Fibroblast of villous mesenchyme (primary cell): ENCODE results near the gene PDAP1. TPM values are rescaled to one million over a fixed set of nuclear protein-coding genes. Genes with fewer than 3 reads are reported as not detected.

Experiments
- DNase-seq: peaks from one replicate; pipeline ENCODE4 v3.0.0-alpha.2; 2010; ENCODE audit warnings: low read depth
- H3K4me3 ChIP-seq: 2 replicates; pipeline ENCODE4 v1.5.1; 2011; ENCODE audit warnings: low read depth, mild to moderate bottlenecking, low read length
- total RNA-seq: library from RNA; depleted of rRNA; stranded (reverse); fragments of >200 nt; gene quantifications from 2 replicates; pipeline ENCODE4 v1.2.3, GENCODE V29; 2012
- TF ChIP-seq, protein P1 (sequence below): IDR thresholded peaks from 2 replicates; pipeline ENCODE4 v1.5.1; 2012; ENCODE audit warnings: low read depth, mild to moderate bottlenecking, low read length; ENCODE audit not compliant: insufficient read depth

PDAP1 gene
- total RNA-seq, 1 donor: 34.5 TPM

DNA sequence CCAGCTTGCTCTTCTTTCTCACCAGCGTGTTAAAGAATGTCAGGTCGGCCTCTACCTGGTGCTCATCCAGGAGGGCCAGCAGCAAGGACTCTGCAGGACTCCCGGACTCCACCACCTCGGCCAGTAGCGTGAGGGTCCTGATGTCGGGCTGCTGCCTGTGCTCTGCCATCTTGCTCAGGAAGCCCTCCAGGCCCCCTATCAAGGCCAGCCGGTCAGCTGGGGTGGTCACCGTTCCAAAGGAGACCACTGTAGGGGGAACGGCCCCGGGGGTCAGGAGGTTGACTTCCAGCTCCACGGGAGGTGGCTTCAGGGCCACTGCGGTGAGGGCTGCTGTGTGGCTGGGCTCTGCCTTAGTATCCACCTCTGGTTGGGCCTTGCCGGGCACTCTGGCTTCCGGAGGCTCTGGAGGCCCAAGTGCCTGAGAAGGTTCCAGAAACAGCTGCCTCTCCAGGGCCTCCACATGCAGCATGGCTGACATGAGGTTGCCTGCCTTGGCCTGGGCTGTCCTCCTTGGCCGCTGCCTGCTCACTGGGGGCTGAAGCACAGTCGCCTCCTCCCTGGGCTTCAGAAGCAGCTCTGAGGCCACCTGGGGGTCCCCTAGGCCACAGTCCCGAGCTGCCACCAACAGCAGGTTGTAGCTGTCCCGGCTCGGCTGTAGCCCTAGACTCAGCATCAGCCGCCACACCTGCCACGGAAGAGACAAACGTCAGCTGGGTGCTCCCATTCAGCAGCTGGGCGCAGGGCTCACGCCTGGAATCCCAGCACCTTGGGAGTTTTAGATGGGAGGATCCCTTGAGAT lies 16.7 kb upstream of the PDAP1 start:
- TF ChIP-seq, protein P1, sequence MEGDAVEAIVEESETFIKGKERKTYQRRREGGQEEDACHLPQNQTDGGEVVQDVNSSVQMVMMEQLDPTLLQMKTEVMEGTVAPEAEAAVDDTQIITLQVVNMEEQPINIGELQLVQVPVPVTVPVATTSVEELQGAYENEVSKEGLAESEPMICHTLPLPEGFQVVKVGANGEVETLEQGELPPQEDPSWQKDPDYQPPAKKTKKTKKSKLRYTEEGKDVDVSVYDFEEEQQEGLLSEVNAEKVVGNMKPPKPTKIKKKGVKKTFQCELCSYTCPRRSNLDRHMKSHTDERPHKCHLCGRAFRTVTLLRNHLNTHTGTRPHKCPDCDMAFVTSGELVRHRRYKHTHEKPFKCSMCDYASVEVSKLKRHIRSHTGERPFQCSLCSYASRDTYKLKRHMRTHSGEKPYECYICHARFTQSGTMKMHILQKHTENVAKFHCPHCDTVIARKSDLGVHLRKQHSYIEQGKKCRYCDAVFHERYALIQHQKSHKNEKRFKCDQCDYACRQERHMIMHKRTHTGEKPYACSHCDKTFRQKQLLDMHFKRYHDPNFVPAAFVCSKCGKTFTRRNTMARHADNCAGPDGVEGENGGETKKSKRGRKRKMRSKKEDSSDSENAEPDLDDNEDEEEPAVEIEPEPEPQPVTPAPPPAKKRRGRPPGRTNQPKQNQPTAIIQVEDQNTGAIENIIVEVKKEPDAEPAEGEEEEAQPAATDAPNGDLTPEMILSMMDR: no peak
- no peak for DNase-seq

DNA sequence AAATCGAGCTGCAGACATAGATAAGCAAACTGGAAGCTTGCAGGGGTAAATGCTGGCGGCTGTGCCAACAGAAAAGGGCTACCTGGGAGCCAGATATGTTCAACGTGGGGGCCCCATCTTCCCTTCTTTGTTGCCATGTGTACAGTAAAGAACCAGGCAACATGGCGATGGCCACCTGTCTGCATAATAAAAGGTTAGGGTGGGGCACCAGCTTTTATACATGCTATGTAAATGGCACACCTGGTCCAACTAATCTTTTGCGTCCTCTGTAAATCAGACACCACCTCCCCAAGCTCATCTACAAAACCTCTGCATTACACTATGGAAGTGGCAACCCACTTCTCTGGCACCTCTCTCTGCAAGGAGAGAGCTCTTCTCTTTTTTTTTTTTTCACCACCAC lies 14.2 kb upstream of the PDAP1 start:
- DNase-seq: no peak
- no peak overlapping the region for H3K4me3 ChIP-seq

More for the DNA sequence above, 16.7 kb upstream of the PDAP1 start:
- no peak overlapping the region for H3K4me3 ChIP-seq

DNA sequence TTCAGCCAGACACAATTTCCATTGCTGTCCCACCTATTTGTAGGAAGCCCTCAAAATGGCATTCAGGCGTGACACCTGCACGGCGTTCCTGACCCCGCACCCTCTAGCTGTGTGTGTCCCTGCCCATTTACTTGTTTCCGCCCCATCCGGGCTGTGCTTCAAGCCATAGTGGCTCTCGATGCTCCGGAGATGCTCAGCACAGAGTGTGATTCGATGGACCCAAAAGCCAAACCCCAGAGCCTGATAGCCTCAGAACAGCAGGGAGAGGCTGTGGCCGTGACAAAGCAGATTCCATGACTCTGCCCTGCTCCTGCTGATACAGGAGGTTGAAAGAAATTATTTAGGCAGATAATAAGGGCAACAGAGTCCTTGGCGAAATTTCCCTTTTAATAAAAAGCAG lies 13.8 kb upstream of the PDAP1 start:
- H3K4me3 ChIP-seq: no peak overlapping the region
- DNase-seq: no peak
- TF ChIP-seq, protein P1: no peak

More for the DNA sequence above, 14.2 kb upstream of the PDAP1 start:
- TF ChIP-seq, protein P1: no peak

DNA sequence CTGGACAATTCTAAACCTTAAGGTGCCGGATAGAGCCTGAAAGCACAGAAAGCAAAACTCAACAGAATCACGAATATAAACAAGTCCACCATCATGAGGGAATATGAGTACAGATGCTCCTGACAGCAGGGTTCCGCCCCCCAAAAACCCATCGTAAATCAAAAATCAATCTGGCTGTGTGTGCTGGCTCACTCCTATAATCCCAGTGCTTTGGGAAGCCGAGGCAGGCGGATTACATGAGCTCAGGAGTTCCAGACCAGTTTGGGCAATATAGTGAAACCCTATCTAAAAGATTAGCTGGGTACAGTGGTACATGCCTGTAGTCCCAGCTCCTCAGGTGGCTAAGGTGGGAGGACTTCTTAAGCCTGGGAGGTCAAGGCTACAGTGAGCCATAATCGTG lies 12.6 kb upstream of the PDAP1 start:
- TF ChIP-seq, protein P1: no peak
- H3K4me3 ChIP-seq: no peak overlapping the region
- DNase-seq: no peak

DNA sequence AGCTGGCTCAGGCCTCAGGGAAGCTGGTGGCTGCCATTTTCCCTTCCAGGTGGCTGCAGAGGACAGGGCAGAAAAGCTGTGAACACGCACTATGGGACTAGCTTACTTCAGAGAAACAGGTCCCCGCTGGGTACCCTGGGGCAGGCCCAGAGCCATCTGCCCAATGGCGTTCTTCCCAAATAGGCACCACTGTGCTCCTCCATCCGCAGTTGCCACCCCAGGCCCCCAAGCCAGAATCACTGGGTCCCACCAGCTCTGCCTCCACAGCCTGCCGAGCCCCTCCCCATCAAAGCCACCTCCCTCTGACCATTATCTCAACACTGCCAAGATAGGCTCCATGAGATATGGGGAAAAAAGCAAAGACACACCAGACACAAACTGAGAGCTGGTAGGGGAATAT lies 11.8 kb upstream of the PDAP1 start:
- H3K4me3 ChIP-seq: no peak overlapping the region
- TF ChIP-seq, protein P1: no peak
- DNase-seq: no peak

DNA sequence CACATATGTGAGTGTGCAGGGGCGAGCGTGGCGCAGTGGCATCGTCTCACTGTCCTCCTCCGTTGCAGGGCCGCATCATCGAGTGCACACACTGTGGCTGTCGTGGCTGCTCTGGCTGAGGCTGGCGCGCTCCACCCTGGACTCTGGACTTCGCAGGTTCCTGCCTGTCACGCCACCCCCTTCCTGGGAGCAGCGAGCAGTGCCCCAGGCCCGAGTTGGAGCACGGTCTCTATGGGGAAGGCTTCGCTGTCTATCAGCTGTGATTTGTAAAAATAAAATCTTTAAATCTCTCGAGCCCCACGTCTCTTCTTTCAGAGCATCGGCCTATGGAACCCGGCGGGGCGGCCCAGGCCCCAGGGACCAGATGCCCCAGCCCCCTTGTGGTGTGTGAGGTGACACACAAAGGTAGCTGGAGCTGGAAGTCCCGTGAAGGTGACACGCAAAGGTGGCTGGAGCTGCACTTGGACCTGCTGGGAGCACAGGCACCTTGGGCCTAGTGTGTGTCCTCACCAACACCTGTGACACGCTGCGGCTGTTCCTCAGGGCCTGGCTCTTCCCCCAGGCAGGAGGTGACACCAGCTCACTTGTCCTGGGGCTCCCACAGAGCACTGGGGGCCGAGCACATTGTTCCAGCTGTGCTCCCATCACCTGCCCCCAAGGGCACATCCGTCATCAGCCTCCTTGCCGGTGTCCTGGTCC lies 11.1 kb upstream of the PDAP1 start:
- no peak for DNase-seq
- TF ChIP-seq, protein P1: no peak
- no peak overlapping the region for H3K4me3 ChIP-seq
